ENCODE measurements around the gene IL10RB.

IL10RB gene

GRCh38 chr21:33292724-33293123, 26.6 kb downstream of the IL10RB start:
- Histone ChIP-seq H3K4me3 (no peak overlapping the region), H3K27ac (no peak overlapping the region)

GRCh38 chr21:33293136-33293535, 27.0 kb downstream of the IL10RB start:
- H3K27ac ChIP-seq, result peak overlapping the region in 1 of 21 experiments; percentile 1
- no peak overlapping the region for H3K4me3 ChIP-seq

GRCh38 chr21:33293811-33294216, 27.6 kb downstream of the IL10RB start:
- H3K27ac ChIP-seq, result peak overlapping the region in 1 of 21 experiments; percentile 1
- H3K4me3 ChIP-seq, result no peak overlapping the region

GRCh38 chr21:33296156-33296555, 30.0 kb downstream of the IL10RB start:
- peak overlapping the region in 1 of 21 experiments; percentile 23 for H3K27ac ChIP-seq
- H3K4me3 ChIP-seq, result no peak overlapping the region

- no peak overlapping the region for H3K4me3 ChIP-seq
- H3K27ac ChIP-seq, result peak overlapping the region in 7 of 21 experiments; percentile 5 to 72 (median 31)
Measured at GRCh38 chr21:33299181-33299752, 33.1 kb downstream of the IL10RB start.

GRCh38 chr21:33300701-33301631, 34.8 kb downstream of the IL10RB start:
- Histone ChIP-seq H3K4me3 (no peak overlapping the region), H3K27ac (peak overlapping the region in 19 of 21 experiments; percentile 2 to 84 (median 65))

- H3K4me3 ChIP-seq, result no peak overlapping the region
- H3K27ac ChIP-seq, result peak overlapping the region in 17 of 21 experiments; percentile 2 to 84 (median 67)
Measured at GRCh38 chr21:33301632-33302002, 35.5 kb downstream of the IL10RB start.

GRCh38 chr21:33302055-33302454, 35.9 kb downstream of the IL10RB start:
- Histone ChIP-seq H3K27ac (peak overlapping the region in 13 of 21 experiments; percentile 22 to 84 (median 65)), H3K4me3 (no peak overlapping the region)

GRCh38 chr21:33302796-33303195, 36.6 kb downstream of the IL10RB start:
- Histone ChIP-seq H3K27ac (no peak overlapping the region), H3K4me3 (no peak overlapping the region)

GRCh38 chr21:33305344-33305671, 39.1 kb downstream of the IL10RB start:
- Histone ChIP-seq H3K27ac (no peak overlapping the region), H3K4me3 (no peak overlapping the region)

GRCh38 chr21:33305938-33306337, 39.8 kb downstream of the IL10RB start:
- Histone ChIP-seq H3K27ac (no peak overlapping the region), H3K4me3 (no peak overlapping the region)

GRCh38 chr21:33308586-33309490, 42.7 kb downstream of the IL10RB start:
- no peak overlapping the region for H3K4me3 ChIP-seq
- H3K27ac ChIP-seq, result no peak overlapping the region

- Histone ChIP-seq H3K4me3 (no peak overlapping the region), H3K27ac (no peak overlapping the region)
Measured at GRCh38 chr21:33309778-33310177, 43.6 kb downstream of the IL10RB start.

- Histone ChIP-seq H3K27ac (no peak overlapping the region), H3K4me3 (no peak overlapping the region)
Measured at GRCh38 chr21:33312121-33312520, 46.0 kb downstream of the IL10RB start.

- no peak overlapping the region for H3K4me3 ChIP-seq
- H3K27ac ChIP-seq, result no peak overlapping the region
Measured at GRCh38 chr21:33313183-33313582, 47.0 kb downstream of the IL10RB start.

GRCh38 chr21:33313611-33314010, 47.4 kb downstream of the IL10RB start:
- Histone ChIP-seq H3K27ac (no peak overlapping the region), H3K4me3 (no peak overlapping the region)

- H3K27ac ChIP-seq, result no peak overlapping the region
- H3K4me3 ChIP-seq, result no peak overlapping the region
Measured at GRCh38 chr21:33314111-33314510, 47.9 kb downstream of the IL10RB start.

GRCh38 chr21:33315946-33316710, 50.0 kb downstream of the IL10RB start:
- no peak overlapping the region for H3K4me3 ChIP-seq
- H3K27ac ChIP-seq, result no peak overlapping the region

- peak overlapping the region in 2 of 21 experiments; percentile 7 to 49 for H3K27ac ChIP-seq
Measured at GRCh38 chr21:33317145-33317544, 51.0 kb downstream of the IL10RB start.

More at GRCh38 chr21:33317145-33317544, 51.0 kb downstream of the IL10RB start:
- no peak overlapping the region for H3K4me3 ChIP-seq
